BLaER1 (cell line): Measurements from ENCODE around the gene LMAN1L.

ENCODE experiments used
- H3K27ac ChIP-seq: shearing (Covaris generic); formaldehyde crosslinking; 2 replicates; pipeline ENCODE4 v1.8.1; 2022
- H3K27me3 ChIP-seq: shearing (Covaris generic); formaldehyde crosslinking; 2 replicates; pipeline ENCODE4 v1.8.1; 2022
- H3K36me3 ChIP-seq: shearing (Covaris generic); formaldehyde crosslinking; 2 replicates; pipeline ENCODE4 v1.8.1; 2022
- H3K4me1 ChIP-seq: shearing (Covaris generic); formaldehyde crosslinking; 2 replicates; pipeline ENCODE4 v1.8.1; 2022
- H3K4me2 ChIP-seq: shearing (Covaris generic); formaldehyde crosslinking; 2 replicates; pipeline ENCODE4 v1.8.1; 2022
- H3K4me3 ChIP-seq: shearing (Covaris generic); formaldehyde crosslinking; 2 replicates; pipeline ENCODE4 v1.8.1; 2022
- H3K9ac ChIP-seq: shearing (Covaris generic); formaldehyde crosslinking; 2 replicates; pipeline ENCODE4 v1.8.1; 2022
- H3K9me3 ChIP-seq: shearing (Covaris generic); formaldehyde crosslinking; 2 replicates; pipeline ENCODE4 v1.8.1; 2022
- H4K20me1 ChIP-seq: shearing (Covaris generic); formaldehyde crosslinking; 2 replicates; pipeline ENCODE4 v1.8.1; 2022
- Cebpa-rat ChIP-seq: shearing (Covaris generic); IDR thresholded peaks from 2 replicates; pipeline ENCODE4 v1.8.1; 2022

LMAN1L gene

GRCh38 chr15:74801311-74801997, 11.2 kb upstream of the LMAN1L start:
- Histone ChIP-seq H4K20me1 (peaks cover 72% of the 10 kb centered on the region), H3K4me3 (no peak overlapping the region), H3K36me3 (peaks cover 82% of the 10 kb centered on the region), H3K27ac (no peak overlapping the region), H3K4me1 (peaks cover 40% of the 10 kb centered on the region), H3K27me3 (no peaks in the 10 kb centered on the region), H3K9ac (no peak overlapping the region), H3K4me2 (no peak overlapping the region), H3K9me3 (no peaks in the 10 kb centered on the region)
- no peak for TF ChIP-seq Cebpa-rat

GRCh38 chr15:74802290-74802689, 10.3 kb upstream of the LMAN1L start:
- H3K9me3 ChIP-seq = no peaks in the 10 kb centered on the region
- no peak overlapping the region for H3K4me3 ChIP-seq
- H4K20me1 ChIP-seq = peaks cover 64% of the 10 kb centered on the region
- H3K9ac ChIP-seq = no peak overlapping the region
- H3K27ac ChIP-seq = no peak overlapping the region
- H3K36me3 ChIP-seq = peaks cover 81% of the 10 kb centered on the region
- H3K27me3 ChIP-seq = no peaks in the 10 kb centered on the region
- no peak for TF ChIP-seq Cebpa-rat
- peaks cover 33% of the 10 kb centered on the region for H3K4me1 ChIP-seq
- H3K4me2 ChIP-seq = no peak overlapping the region

- no peaks in the 10 kb centered on the region for H3K9me3 ChIP-seq
- peaks cover 26% of the 10 kb centered on the region for H3K4me1 ChIP-seq
- no peaks in the 10 kb centered on the region for H3K27me3 ChIP-seq
- no peak overlapping the region for H3K27ac ChIP-seq
- H4K20me1 ChIP-seq = peaks cover 57% of the 10 kb centered on the region
- no peak for TF ChIP-seq Cebpa-rat
- no peak overlapping the region for H3K4me3 ChIP-seq
- H3K4me2 ChIP-seq = no peak overlapping the region
- H3K36me3 ChIP-seq = peaks cover 75% of the 10 kb centered on the region
- no peak overlapping the region for H3K9ac ChIP-seq
These were observed 9.7 kb upstream of the LMAN1L start for GRCh38 chr15:74802862-74803447.

- no peaks in the 10 kb centered on the region for H3K27me3 ChIP-seq
- peaks cover 55% of the 10 kb centered on the region for H3K36me3 ChIP-seq
These were observed 7.7 kb upstream of the LMAN1L start for GRCh38 chr15:74804935-74805334.

GRCh38 chr15:74807282-74807681, 5.4 kb upstream of the LMAN1L start:
- Histone ChIP-seq H3K27ac (no peak overlapping the region), H3K9me3 (no peaks in the 10 kb centered on the region), H3K9ac (no peak overlapping the region), H3K4me2 (no peak overlapping the region), H3K27me3 (no peaks in the 10 kb centered on the region), H3K4me1 (no peaks in the 10 kb centered on the region), H4K20me1 (peaks cover 14% of the 10 kb centered on the region), H3K4me3 (no peak overlapping the region), H3K36me3 (peaks cover 31% of the 10 kb centered on the region)
- TF ChIP-seq Cebpa-rat = no peak

More at GRCh38 chr15:74804935-74805334, 7.7 kb upstream of the LMAN1L start:
- Histone ChIP-seq H3K4me2 (no peak overlapping the region), H3K9ac (no peak overlapping the region), H3K9me3 (no peaks in the 10 kb centered on the region), H4K20me1 (peaks cover 37% of the 10 kb centered on the region), H3K4me3 (no peak overlapping the region), H3K27ac (no peak overlapping the region), H3K4me1 (peaks cover 7% of the 10 kb centered on the region)
- TF ChIP-seq Cebpa-rat = no peak

DNA sequence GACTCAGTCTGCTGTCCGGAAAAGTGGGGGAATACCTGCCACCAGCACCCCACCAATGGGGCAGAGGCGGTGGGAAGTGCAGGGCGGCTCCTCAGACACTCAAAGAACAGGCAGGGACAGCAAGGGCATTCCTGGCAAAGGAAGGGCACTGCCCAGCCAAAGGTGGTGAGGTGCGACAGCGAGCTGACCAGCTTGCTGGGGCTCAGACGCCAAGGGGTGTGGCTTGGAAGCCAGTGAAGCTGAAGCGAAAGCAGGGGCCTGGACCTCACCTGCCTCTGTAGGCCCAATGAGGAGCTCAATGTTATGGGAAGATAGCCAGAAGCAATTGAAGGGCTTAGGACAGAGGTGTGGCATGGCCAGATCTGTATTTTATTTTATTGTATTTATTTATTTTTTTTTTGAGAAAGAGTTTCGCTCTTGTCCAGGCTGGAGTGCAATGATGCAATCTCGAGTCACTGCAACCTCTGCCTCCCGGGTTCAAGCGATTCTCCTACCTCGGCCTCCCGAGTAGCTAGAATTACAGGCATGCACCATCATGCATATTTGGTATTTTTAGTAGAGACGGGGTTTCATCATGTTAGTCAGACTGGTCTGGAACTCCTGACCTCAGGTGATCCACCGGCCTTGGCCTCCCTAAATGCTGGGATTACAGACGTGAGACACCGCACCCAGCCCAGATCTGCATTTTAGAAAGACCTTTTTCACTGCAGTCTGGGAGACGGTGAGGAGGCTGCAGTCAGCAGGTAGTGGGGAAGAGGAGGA, 4.4 kb upstream of the LMAN1L start:
- Histone ChIP-seq H3K36me3 (peaks cover 22% of the 10 kb centered on the region), H3K9me3 (no peaks in the 10 kb centered on the region), H3K9ac (no peak overlapping the region), H4K20me1 (0 out of 2 replicates have a peak, but pooled peaks cover 9% of the 10 kb centered on the region), H3K27me3 (no peaks in the 10 kb centered on the region), H3K27ac (no peak overlapping the region), H3K4me2 (no peak overlapping the region), H3K4me3 (no peak overlapping the region), H3K4me1 (no peaks in the 10 kb centered on the region)
- no peak for TF ChIP-seq Cebpa-rat

GRCh38 chr15:74808840-74809229, 3.8 kb upstream of the LMAN1L start:
- Histone ChIP-seq H3K9ac (no peak overlapping the region), H3K4me3 (no peak overlapping the region), H3K27ac (no peak overlapping the region), H4K20me1 (0 out of 2 replicates have a peak, but pooled peaks cover 3% of the 10 kb centered on the region), H3K27me3 (no peaks in the 10 kb centered on the region), H3K4me2 (no peak overlapping the region), H3K9me3 (no peaks in the 10 kb centered on the region), H3K4me1 (no peaks in the 10 kb centered on the region), H3K36me3 (peaks cover 16% of the 10 kb centered on the region)
- TF ChIP-seq Cebpa-rat = no peak

DNA sequence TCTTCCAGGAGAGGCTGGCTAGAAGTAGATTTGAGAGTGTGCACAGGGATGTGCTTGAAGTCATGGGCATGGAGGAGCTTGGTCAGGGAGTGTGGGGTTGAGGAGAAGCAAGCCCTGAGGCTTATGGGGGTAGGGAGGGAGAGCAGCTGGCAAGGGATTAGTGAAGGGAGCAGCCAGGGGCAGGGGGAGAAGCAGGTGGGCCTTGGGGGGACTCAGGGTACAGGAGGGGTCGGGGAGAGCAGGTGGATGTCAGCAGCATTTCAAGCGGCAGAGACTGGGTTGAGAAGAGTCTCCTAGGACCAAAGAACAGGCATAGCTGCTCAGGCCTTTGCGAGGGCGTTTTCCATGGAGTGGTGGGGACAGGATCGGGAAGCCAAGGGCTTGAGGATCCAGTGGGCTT, 3.4 kb upstream of the LMAN1L start:
- no peaks in the 10 kb centered on the region for H3K9me3 ChIP-seq
- no peak overlapping the region for H3K4me2 ChIP-seq
- no peaks in the 10 kb centered on the region for H4K20me1 ChIP-seq
- peaks cover 12% of the 10 kb centered on the region for H3K36me3 ChIP-seq
- TF ChIP-seq Cebpa-rat = no peak
- no peak overlapping the region for H3K27ac ChIP-seq
- H3K4me3 ChIP-seq = no peak overlapping the region
- no peaks in the 10 kb centered on the region for H3K27me3 ChIP-seq
- H3K4me1 ChIP-seq = no peaks in the 10 kb centered on the region
- no peak overlapping the region for H3K9ac ChIP-seq

DNA sequence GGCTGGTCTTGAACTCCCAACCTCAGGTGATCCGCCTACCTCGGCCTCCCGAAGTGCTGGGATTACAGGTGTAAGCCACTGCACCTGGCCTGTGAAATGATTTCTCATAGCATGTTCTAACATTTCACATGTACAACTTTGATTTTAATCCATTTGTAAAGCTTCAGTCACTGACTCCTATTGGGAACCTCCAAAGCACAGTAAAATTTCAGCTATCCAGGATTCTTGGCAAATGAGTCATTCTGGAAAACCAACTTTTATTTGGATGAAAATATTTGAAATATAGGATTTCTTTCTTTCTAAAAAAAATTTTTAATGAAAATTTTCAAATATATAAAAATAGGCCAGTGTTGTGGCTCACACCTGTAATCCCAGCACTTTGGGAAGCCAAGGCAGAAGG, 2.7 kb upstream of the LMAN1L start:
- H3K27ac ChIP-seq = no peak overlapping the region
- H3K4me2 ChIP-seq = no peak overlapping the region
- no peak for TF ChIP-seq Cebpa-rat
- no peaks in the 10 kb centered on the region for H3K27me3 ChIP-seq
- peaks cover 5% of the 10 kb centered on the region for H3K36me3 ChIP-seq
- H4K20me1 ChIP-seq = no peaks in the 10 kb centered on the region
- H3K4me3 ChIP-seq = no peak overlapping the region
- no peaks in the 10 kb centered on the region for H3K9me3 ChIP-seq
- H3K4me1 ChIP-seq = no peaks in the 10 kb centered on the region
- no peak overlapping the region for H3K9ac ChIP-seq
